ENCODE measurements around the gene MPPED2. TPM values are rescaled to one million over a fixed set of nuclear protein-coding genes. Genes with fewer than 3 reads are reported as not detected.

The MPPED2 gene
- total RNA-seq, 1 experiment from 2014 or later: not detected

GRCh38 chr11:30499940-30500339 lies 86.2 kb downstream of the MPPED2 start:
- Histone ChIP-seq H3K9me2 (ENCODE audit: insufficient read depth) (no peaks in the 10 kb centered on the region), H3K4me3 (replicated peaks in 1 of 2; ENCODE audit: low read depth in 1 of 2, low read length in 2 of 2) (no peak overlapping the region), H3K9ac (ENCODE audit: low read length) (no peak overlapping the region), H3K27me3 (ENCODE audit: insufficient read depth, low read length) (peaks cover 22% of the 10 kb centered on the region), H2AFZ (ENCODE audit: low read depth, low read length, poor library complexity, severe bottlenecking) (no peak overlapping the region), H3K27ac (ENCODE audit: low read depth, low read length) (no peak overlapping the region), H4K20me1 (ENCODE audit: insufficient read depth) (no peaks in the 10 kb centered on the region; the same call in 1 of the 2 replicates), H3K79me2 (ENCODE audit: insufficient read depth, low read length) (no peaks in the 10 kb centered on the region), H3K4me1 (ENCODE audit: control insufficient read depth in 1 of 2, insufficient read depth in 2 of 2, low read length in 2 of 2) (no peaks in the 10 kb centered on the region), H3K9me3 (ENCODE audit: control insufficient read depth in 1 of 2, insufficient read depth in 1 of 2, low read depth in 1 of 2, low read length in 2 of 2) (no peaks in the 10 kb centered on the region), H3K36me3 (ENCODE audit: control insufficient read depth in 1 of 2, insufficient read depth in 2 of 2, low read length in 2 of 2) (no peaks in the 10 kb centered on the region), H3K4me2 (ENCODE audit: low read length) (no peak overlapping the region)
- intact Hi-C loops (cut with micrococcal nuclease): no loop called here
- TF ChIP-seq CEBPB (IDR thresholded peaks at IDR 0.05; ENCODE audit: low read depth) (no peak), SIN3A (IDR thresholded peaks at IDR 0.05; ENCODE audit: low read depth) (no peak), EGR1 (IDR thresholded peaks at IDR 0.05; ENCODE audit: low read depth) (no peak), SP1 (IDR thresholded peaks at IDR 0.05; ENCODE audit: low read depth) (no peak), FOSL1 (IDR thresholded peaks at IDR 0.05; ENCODE audit: low read depth) (no peak), ZFX (IDR thresholded peaks at IDR 0.05) (no peak), ZNF274 (IDR thresholded peaks at IDR 0.05; ENCODE audit: low read depth, low read length) (no peak), ZBTB33 (IDR thresholded peaks at IDR 0.05; ENCODE audit: extremely low read depth, insufficient replicate concordance, low read length) (no peak), ELF1 (IDR thresholded peaks at IDR 0.05; ENCODE audit: borderline replicate concordance, low read depth) (no peak), RAD21 (IDR thresholded peaks at IDR 0.05; ENCODE audit: low read depth) (no peak), SRF (IDR thresholded peaks at IDR 0.05; ENCODE audit: low read depth) (no peak), YY1 (IDR thresholded peaks at IDR 0.05; ENCODE audit: extremely low read depth, insufficient replicate concordance, low read depth, low read length) (no peak), MAX (IDR thresholded peaks at IDR 0.05) (no peak), JUND (IDR thresholded peaks at IDR 0.05) (no peak), EZH2 (IDR thresholded peaks at IDR 0.05) (no peak)
- TF ChIP-seq, protein P1, sequence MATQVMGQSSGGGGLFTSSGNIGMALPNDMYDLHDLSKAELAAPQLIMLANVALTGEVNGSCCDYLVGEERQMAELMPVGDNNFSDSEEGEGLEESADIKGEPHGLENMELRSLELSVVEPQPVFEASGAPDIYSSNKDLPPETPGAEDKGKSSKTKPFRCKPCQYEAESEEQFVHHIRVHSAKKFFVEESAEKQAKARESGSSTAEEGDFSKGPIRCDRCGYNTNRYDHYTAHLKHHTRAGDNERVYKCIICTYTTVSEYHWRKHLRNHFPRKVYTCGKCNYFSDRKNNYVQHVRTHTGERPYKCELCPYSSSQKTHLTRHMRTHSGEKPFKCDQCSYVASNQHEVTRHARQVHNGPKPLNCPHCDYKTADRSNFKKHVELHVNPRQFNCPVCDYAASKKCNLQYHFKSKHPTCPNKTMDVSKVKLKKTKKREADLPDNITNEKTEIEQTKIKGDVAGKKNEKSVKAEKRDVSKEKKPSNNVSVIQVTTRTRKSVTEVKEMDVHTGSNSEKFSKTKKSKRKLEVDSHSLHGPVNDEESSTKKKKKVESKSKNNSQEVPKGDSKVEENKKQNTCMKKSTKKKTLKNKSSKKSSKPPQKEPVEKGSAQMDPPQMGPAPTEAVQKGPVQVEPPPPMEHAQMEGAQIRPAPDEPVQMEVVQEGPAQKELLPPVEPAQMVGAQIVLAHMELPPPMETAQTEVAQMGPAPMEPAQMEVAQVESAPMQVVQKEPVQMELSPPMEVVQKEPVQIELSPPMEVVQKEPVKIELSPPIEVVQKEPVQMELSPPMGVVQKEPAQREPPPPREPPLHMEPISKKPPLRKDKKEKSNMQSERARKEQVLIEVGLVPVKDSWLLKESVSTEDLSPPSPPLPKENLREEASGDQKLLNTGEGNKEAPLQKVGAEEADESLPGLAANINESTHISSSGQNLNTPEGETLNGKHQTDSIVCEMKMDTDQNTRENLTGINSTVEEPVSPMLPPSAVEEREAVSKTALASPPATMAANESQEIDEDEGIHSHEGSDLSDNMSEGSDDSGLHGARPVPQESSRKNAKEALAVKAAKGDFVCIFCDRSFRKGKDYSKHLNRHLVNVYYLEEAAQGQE (IDR thresholded peaks at IDR 0.05; ENCODE audit: low read depth): no peak
- ChIA-PET CTCF (no interaction called here), POLR2A (no interaction called here), RAD21 (ENCODE audit: low non-redundant PET in 1 of 2, low total read pairs in 2 of 2, uncharacterized antibody in 2 of 2, unreplicated experiment in 2 of 2) (no interaction called here)
- DNase-seq (ENCODE audit: low read depth, low spot score) (no peak), ATAC-seq (no peak)
- BruUV-seq (replicated peaks): no TSS peak
